Adrenal gland (tissue), 5 donors: ENCODE results near the gene TICAM1.

Experiments
- CTCF ChIP-seq, 6 experiments: fragments of 450-650 bp in 4 of 6; fragments of 200-600 bp in 2 of 6; sonication (generic) in 1 of 6; IDR thresholded peaks; 1 replicate in 5 of 6; 2 replicates in 1 of 6; pipeline versions ENCODE4 v1.5.1 to v1.8.0; 2016 to 2021; ENCODE audit warnings: antibody characterized with exemption in 6 of 6, mild to moderate bottlenecking in 2 of 6, moderate library complexity in 1 of 6
- POLR2A ChIP-seq, 2 donors: fragments of 450-650 bp; IDR thresholded peaks; one replicate each; pipeline ENCODE4 v1.6.1; 2017; ENCODE audit warnings: antibody characterized with exemption in 2 of 2, mild to moderate bottlenecking in 2 of 2, moderate library complexity in 1 of 2
- donor health status: DM: no; HTN: no; CAD: no.

DNA sequence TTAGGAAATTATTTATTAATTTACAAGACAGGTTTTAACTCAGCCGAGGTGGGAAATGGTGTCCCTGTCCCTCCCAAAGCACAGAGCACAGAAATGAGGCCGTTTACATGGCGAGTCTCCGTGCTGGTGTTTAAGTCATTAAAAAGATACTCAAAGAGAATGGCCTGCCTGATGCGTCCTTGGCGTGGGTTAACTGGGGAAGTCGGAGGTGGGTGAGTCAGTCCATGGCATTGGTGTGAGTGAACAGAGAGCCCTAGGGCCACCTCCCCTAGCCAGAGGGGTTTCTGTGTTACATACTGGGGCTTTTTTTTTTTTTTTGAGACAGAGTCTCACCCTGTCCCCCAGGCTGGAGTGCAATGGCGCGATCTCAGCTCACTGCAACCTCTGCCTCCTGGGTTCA is 36.1 kb downstream of the TICAM1 start:
- TF ChIP-seq CTCF (IDR thresholded peaks at IDR 0.05) (no peak), POLR2A (IDR thresholded peaks at IDR 0.05) (peak in 1 of 2 donors; percentile 26)
